Measurements from ENCODE around the gene TRMT10C. TPM values are rescaled to one million over a fixed set of nuclear protein-coding genes. Genes with fewer than 3 reads are reported as not detected.
"Not testable (repeated sequence)": the region's sequence is repeated elsewhere in the genome, so short reads cannot be mapped to it uniquely, and the experiment has no call there.

TRMT10C gene
- total and polyA plus RNA-seq, 9 donors: 19.8 to 26.6 (median 24.3) TPM

DNA sequence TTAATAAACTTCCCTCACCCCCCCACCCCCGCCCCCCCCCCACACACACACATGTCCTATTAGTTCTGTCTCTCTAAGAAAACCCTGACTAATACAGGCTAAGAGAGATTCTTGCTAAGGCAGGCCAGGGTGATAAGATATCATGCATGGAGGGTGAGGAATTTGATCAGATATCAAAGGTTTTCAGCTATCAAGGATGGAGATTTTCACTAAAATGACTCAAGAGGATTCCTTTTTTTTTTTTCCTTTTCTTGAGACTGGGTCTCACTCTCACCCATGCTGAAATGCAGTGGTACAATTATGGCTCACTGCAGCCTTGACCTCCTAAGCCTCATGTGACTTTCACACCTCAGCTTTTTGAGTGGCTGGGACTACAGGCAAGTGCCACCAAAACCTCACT is 33.8 kb upstream of the TRMT10C start:
- Histone ChIP-seq H3K4me3 (ENCODE audit: low read length) (no peak overlapping the region), H3K27me3 (ENCODE audit: control insufficient read depth, insufficient read depth, low read length) (no peaks in the 10 kb centered on the region), H3K27ac (ENCODE audit: low read length) (no peak overlapping the region), H3K4me1 (ENCODE audit: control insufficient read depth, insufficient read depth, low read length) (no peaks in the 10 kb centered on the region), H3K36me3 (ENCODE audit: control insufficient read depth, insufficient read depth, low read length) (no peaks in the 10 kb centered on the region), H3K9me3 (replicated peaks; ENCODE audit: control insufficient read depth, low read depth, low read length) (no peaks in the 10 kb centered on the region)
- no peak for DNase-seq
- WGBS (ENCODE audit: insufficient coverage): no CpG with 5 or more reads among the region's 1 CpG

DNA sequence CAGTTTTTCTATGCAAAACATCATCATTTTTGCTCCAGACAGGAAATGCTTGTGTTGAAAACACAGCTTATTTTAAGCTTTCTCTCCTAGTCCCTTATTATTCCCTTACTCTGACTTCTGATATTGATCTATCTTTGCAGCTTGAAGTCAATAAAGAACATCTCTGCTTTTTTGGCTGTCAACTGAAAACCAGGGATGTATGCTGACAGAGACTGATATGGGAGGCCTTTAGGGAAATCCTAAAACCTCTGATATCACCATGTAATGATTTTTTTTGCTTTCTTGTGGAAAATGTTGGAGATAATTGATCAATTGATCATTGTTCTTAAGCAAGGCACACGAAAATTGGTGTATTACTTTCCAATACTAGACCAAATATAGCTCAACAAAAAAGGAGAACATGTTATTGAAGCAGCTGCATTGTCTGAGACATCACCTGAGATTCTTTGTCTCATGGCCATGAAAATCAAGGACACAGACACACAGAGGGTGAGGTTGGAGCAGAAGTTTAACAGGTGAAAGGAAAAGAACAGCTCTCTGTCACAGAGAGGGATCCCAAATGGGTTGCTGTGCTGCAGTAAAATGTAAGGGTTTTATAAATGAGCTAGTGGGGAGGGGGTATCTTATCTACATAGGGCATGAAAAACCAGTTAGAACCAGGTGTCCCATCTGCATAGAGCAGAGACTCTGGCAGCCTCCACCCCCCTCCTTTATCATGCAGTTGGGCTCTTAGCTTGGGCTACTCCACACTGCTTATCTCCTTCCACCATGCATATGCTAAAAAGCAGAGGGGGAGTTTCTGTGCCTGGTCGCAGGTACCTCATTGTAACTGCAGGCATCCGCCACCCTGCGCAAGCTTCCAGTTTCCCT is 31.6 kb upstream of the TRMT10C start:
- H3K27ac ChIP-seq (ENCODE audit: low read length): no peak overlapping the region
- H3K36me3 ChIP-seq (ENCODE audit: control insufficient read depth, insufficient read depth, low read length): no peaks in the 10 kb centered on the region
- no peaks in the 10 kb centered on the region for H3K27me3 ChIP-seq (ENCODE audit: control insufficient read depth, insufficient read depth, low read length)
- no CpG with 5 or more reads among the region's 4 CpGs for WGBS (ENCODE audit: insufficient coverage)
- no peaks in the 10 kb centered on the region for H3K4me1 ChIP-seq (ENCODE audit: control insufficient read depth, insufficient read depth, low read length)
- DNase-seq: no peak
- H3K4me3 ChIP-seq (ENCODE audit: low read length): no peak overlapping the region
- no peaks in the 10 kb centered on the region for H3K9me3 ChIP-seq (replicated peaks; ENCODE audit: control insufficient read depth, low read depth, low read length)

DNA sequence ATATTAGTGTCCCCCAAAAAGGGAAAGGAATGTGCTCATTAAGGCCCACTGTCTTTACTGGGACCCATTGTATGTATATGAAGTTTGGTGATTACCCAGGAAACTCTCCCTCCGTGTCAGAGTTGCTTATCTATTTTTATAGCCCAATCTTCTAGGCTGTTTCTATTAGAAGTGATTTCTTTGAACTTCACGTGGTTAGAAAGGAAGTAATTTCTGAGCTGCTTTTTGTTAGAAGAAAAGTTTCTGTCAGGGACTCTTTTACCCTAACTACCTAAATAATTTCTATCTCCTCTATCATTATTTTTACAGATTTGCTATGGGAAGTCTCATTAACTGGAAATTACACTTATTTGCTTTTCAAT is 31.0 kb upstream of the TRMT10C start:
- no peak for DNase-seq
- Histone ChIP-seq H3K4me1 (ENCODE audit: control insufficient read depth, insufficient read depth, low read length) (no peaks in the 10 kb centered on the region), H3K27ac (ENCODE audit: low read length) (no peak overlapping the region), H3K27me3 (ENCODE audit: control insufficient read depth, insufficient read depth, low read length) (no peaks in the 10 kb centered on the region), H3K36me3 (ENCODE audit: control insufficient read depth, insufficient read depth, low read length) (no peaks in the 10 kb centered on the region), H3K9me3 (replicated peaks; ENCODE audit: control insufficient read depth, low read depth, low read length) (no peaks in the 10 kb centered on the region), H3K4me3 (ENCODE audit: low read length) (no peak overlapping the region)
- no CpG with 5 or more reads among the region's 2 CpGs for WGBS (ENCODE audit: insufficient coverage)

DNA sequence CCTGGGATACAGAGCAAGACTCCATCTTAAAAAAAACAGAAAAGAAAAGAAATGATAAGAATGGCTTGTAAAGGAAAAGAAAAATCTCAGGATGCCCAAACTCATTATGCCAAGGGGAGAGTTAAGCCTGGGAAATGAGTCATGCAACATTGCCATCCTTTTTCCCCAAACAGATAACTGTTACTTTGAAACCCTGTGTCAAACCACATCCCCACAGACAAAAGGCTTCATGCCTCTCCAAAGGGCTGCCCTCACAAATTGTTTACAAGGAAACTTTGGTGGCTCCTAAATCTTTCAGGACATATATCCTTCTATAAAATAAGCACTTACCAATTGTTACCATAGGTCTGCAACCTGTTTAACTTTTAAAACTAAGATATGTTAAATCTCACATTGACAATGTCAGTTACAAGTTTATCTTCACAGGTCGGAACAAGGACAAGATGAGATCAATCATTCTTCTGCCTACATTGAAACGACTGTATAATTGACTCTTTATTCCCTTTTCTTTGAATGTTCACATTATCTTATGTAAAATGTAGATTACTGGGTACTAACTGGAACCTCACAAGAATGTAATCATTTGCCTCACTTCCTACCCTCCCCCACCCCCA is 30.1 kb upstream of the TRMT10C start:
- Histone ChIP-seq H3K27me3 (ENCODE audit: control insufficient read depth, insufficient read depth, low read length) (no peaks in the 10 kb centered on the region), H3K27ac (ENCODE audit: low read length) (no peak overlapping the region), H3K36me3 (ENCODE audit: control insufficient read depth, insufficient read depth, low read length) (no peaks in the 10 kb centered on the region), H3K9me3 (replicated peaks; ENCODE audit: control insufficient read depth, low read depth, low read length) (no peaks in the 10 kb centered on the region), H3K4me3 (ENCODE audit: low read length) (no peak overlapping the region), H3K4me1 (ENCODE audit: control insufficient read depth, insufficient read depth, low read length) (no peaks in the 10 kb centered on the region)
- no peak for DNase-seq
- no CpG with 5 or more reads among the region's 2 CpGs for WGBS (ENCODE audit: insufficient coverage)

DNA sequence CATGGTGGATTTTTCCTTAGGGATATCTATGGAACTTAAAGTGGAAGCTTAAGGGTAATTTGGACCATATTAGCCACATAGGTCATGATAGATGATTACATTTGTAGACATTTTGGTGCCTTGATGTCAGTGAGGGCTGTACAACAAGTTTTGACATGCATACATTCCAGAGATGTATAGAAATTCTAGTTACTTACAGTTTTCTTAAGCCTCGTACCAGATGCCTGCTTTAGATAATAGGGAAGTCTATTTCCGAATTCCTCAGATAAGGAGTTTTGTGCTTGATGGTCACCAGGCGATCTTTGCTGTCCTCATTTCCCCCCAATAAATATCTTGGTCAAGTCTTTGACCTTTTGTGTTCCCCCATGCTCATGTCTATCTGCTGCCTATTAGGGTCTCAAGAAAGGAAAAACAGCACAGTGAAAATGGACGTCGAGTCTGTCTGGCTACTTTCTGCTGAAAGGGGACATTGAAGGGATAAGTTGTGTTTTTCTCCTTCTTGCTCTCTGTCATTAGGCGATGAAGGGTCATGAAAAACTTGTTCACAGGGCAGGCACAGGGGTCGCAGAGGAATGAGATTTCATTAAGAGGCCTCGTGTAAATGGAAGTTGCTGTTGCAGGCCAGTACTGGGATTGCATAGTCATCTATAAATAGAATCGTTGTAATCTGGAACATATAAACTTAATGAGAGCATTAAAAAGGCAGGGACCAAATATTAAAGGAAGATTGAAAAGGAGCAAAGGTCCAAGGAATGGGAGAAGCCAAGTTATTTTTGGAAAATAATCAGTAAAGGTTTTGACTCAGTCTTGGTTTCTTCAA is 28.7 kb upstream of the TRMT10C start:
- Histone ChIP-seq H3K4me1 (ENCODE audit: control insufficient read depth, insufficient read depth, low read length) (no peaks in the 10 kb centered on the region), H3K27me3 (ENCODE audit: control insufficient read depth, insufficient read depth, low read length) (no peaks in the 10 kb centered on the region), H3K9me3 (replicated peaks; ENCODE audit: control insufficient read depth, low read depth, low read length) (no peaks in the 10 kb centered on the region), H3K4me3 (ENCODE audit: low read length) (no peak overlapping the region), H3K36me3 (ENCODE audit: control insufficient read depth, insufficient read depth, low read length) (no peaks in the 10 kb centered on the region), H3K27ac (ENCODE audit: low read length) (no peak overlapping the region)
- 48% methylated on average over 3 of the region's 9 CpGs for WGBS (ENCODE audit: insufficient coverage)
- peak; percentile 17 for DNase-seq

DNA sequence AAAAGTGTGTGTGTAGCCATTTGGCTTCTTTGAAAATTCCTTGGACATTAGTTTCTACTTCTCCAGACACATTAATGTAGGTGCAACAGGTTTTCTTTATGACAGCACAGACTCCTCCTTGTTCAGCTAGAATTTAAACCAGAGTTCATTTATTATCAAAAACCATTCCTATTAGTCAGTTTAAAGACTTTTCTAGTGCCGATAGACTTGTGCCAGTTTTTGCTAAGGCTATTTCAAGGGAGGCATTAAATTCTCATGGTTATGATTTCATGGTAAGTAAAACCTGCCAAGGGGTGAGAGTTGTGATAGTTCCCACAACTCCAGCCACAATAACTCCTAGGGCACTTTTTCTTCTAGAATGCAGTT is 28.1 kb upstream of the TRMT10C start:
- H3K4me1 ChIP-seq (ENCODE audit: control insufficient read depth, insufficient read depth, low read length): no peaks in the 10 kb centered on the region
- WGBS (ENCODE audit: insufficient coverage): no CpG with 5 or more reads among the region's 1 CpG

DNA sequence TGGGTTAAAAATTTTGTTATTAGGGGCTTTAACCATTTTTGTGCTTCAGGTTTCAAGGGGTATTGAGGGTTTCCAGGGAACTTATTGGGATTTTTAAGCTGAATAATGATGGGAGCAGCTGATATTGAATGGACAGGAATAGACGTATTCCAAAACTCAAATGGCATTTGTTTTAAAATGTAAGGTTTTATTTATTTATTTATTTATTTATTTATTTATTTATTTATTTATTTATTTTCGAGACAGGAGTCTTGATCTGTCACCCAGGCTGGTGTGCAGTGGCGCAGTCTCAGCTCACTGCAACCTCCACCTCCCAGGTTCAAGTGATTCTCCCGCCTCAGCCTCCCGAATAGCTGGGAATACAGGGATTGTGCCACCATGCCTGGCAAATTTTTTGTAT is 26.4 kb upstream of the TRMT10C start:
- Histone ChIP-seq H3K27ac (ENCODE audit: low read length) (no peak overlapping the region), H3K27me3 (ENCODE audit: control insufficient read depth, insufficient read depth, low read length) (no peaks in the 10 kb centered on the region), H3K4me1 (ENCODE audit: control insufficient read depth, insufficient read depth, low read length) (no peaks in the 10 kb centered on the region), H3K9me3 (replicated peaks; ENCODE audit: control insufficient read depth, low read depth, low read length) (no peaks in the 10 kb centered on the region), H3K36me3 (ENCODE audit: control insufficient read depth, insufficient read depth, low read length) (no peaks in the 10 kb centered on the region), H3K4me3 (ENCODE audit: low read length) (no peak overlapping the region)
- no CpG with 5 or more reads among the region's 5 CpGs for WGBS (ENCODE audit: insufficient coverage)
- no peak for DNase-seq

More for the DNA sequence above, 28.1 kb upstream of the TRMT10C start:
- H3K4me3 ChIP-seq (ENCODE audit: low read length): no peak overlapping the region
- H3K9me3 ChIP-seq (replicated peaks; ENCODE audit: control insufficient read depth, low read depth, low read length): no peaks in the 10 kb centered on the region
- DNase-seq: peak; percentile 3
- no peak overlapping the region for H3K27ac ChIP-seq (ENCODE audit: low read length)
- no peaks in the 10 kb centered on the region for H3K27me3 ChIP-seq (ENCODE audit: control insufficient read depth, insufficient read depth, low read length)
- H3K36me3 ChIP-seq (ENCODE audit: control insufficient read depth, insufficient read depth, low read length): no peaks in the 10 kb centered on the region

DNA sequence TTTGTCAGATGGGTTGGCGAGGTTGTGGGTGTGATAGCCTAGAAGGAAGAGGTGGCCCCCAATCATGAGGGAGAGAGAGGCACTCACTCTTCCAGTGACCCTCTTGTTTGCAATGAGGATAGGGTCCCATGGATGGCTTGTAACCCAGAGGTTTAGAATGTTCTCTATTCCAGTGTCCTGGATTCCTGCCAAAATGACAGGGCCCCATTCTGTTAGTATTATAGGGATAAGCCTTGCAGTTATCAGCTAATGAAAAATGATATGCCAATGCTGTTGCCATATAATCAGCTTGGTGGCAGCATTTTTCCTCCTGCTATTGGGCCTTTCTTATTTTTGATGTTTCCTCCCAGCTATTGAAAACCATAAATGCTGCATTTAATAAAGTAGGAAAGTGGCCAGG is 25.4 kb upstream of the TRMT10C start:
- Histone ChIP-seq H3K27ac (ENCODE audit: low read length) (no peak overlapping the region), H3K4me3 (ENCODE audit: low read length) (no peak overlapping the region), H3K4me1 (ENCODE audit: control insufficient read depth, insufficient read depth, low read length) (no peaks in the 10 kb centered on the region), H3K9me3 (replicated peaks; ENCODE audit: control insufficient read depth, low read depth, low read length) (no peaks in the 10 kb centered on the region), H3K36me3 (ENCODE audit: control insufficient read depth, insufficient read depth, low read length) (no peaks in the 10 kb centered on the region), H3K27me3 (ENCODE audit: control insufficient read depth, insufficient read depth, low read length) (no peaks in the 10 kb centered on the region)
- no peak for DNase-seq
- 100% methylated on average over 1 of the region's 1 CpG for WGBS (ENCODE audit: insufficient coverage)

DNA sequence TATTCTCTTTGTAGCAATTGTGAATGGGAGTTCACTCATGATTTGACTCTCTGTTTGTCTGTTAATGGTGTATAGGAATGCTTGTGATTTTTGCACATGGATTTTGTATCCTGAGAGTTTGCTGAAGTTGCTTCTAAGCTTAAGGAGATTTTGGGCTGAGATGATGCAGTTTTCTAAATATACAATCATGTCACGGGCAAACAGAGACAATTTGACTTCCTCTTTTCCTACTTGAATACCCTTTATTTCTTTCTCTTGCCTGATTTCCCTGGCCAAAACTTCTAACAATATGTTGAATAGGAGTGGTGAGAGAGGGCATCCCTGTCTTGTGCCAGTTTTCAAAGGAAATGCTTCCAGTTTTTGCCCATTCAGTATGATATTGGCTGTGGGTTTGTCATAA is 24.7 kb upstream of the TRMT10C start:
- not testable (repeated sequence) for H3K9me3 ChIP-seq (replicated peaks; ENCODE audit: control insufficient read depth, low read depth, low read length); H3K27me3 ChIP-seq (ENCODE audit: control insufficient read depth, insufficient read depth, low read length); H3K4me1 ChIP-seq (ENCODE audit: control insufficient read depth, insufficient read depth, low read length); H3K27ac ChIP-seq (ENCODE audit: low read length); H3K36me3 ChIP-seq (ENCODE audit: control insufficient read depth, insufficient read depth, low read length); H3K4me3 ChIP-seq (ENCODE audit: low read length); DNase-seq
- no CpG with 5 or more reads among the region's 1 CpG for WGBS (ENCODE audit: insufficient coverage)

DNA sequence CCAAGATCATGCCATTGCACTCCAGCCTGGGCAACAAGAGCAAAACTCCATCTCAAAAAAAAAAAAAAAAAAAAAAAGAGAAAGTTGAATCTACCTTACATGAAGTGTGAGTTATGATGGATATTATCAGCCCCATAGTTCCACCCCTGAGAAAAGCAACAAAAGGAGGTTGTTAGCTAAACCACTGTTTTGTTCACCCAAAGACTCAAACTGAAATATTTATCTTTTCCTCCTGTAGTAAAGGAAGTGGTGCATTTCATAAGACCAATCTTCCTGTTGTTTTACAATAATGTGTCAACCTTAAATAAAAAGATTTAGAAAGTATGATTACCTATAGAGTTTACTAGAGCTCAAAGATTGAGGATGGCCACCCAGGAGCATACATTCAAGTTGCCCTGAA is 18.7 kb upstream of the TRMT10C start:
- Histone ChIP-seq H3K27me3 (ENCODE audit: control insufficient read depth, insufficient read depth, low read length) (no peaks in the 10 kb centered on the region), H3K36me3 (ENCODE audit: control insufficient read depth, insufficient read depth, low read length) (no peaks in the 10 kb centered on the region), H3K4me3 (ENCODE audit: low read length) (no peak overlapping the region), H3K4me1 (ENCODE audit: control insufficient read depth, insufficient read depth, low read length) (no peaks in the 10 kb centered on the region), H3K27ac (ENCODE audit: low read length) (no peak overlapping the region), H3K9me3 (replicated peaks; ENCODE audit: control insufficient read depth, low read depth, low read length) (no peaks in the 10 kb centered on the region)
- DNase-seq: no peak

Measured in muscle of leg (tissue), 11 donors.